ENCODE results near the gene SERPINB10. TPM values are rescaled to one million over a fixed set of nuclear protein-coding genes. Genes with fewer than 3 reads are reported as not detected.
A peak's percentile ranks its signal among the peaks of the same experiment; 100 is the strongest.
"Not testable (repeated sequence)": the region's sequence is repeated elsewhere in the genome, so short reads cannot be mapped to it uniquely, and the experiment has no call there.

SERPINB10 gene
- total RNA-seq, 2 donors from 2014 or later: not detected

DNA sequence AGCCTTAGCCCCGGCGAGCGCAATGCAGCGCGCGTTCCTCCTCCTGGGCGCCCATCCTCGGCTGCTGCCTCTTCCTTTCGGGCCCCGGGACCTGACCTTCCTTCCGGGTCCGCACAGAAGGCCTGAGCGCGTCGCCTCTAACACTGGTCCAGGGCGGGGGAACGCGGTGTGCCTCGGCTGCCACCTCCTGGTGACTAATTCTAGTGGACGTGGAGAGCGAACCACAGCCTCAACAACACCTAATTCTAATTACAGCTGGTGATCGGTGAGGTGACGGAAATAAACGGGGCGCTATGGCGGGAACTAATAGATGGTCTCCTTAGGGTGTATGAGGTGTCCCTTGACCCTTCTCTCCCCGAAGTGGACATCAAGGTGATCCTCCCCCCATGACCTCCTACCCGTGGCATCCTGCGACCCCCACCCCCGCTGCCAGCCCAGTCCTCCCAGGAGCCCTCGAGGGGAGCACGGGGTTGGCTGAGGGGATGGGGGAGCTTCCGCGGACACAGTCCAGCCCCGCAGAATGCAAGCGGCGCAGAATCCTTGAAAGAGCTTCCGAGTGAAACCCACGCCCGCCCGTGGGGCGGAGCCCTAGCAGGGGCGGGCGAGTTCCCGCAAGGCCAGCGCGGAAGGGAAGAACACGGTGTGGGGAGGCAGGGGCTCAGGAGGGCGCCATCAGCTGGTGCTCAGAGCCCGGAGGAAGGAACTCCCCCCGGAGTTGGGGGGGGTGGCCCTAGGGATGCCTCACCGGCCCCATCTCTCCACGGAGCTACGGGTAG, 28.6 kb downstream of the SERPINB10 start:
- peak; percentile 77 to 86 for DNase-seq
- intact Hi-C loops (cut with DNase I, micrococcal nuclease): no loop called here
- ATAC-seq: peak; percentile 100

DNA sequence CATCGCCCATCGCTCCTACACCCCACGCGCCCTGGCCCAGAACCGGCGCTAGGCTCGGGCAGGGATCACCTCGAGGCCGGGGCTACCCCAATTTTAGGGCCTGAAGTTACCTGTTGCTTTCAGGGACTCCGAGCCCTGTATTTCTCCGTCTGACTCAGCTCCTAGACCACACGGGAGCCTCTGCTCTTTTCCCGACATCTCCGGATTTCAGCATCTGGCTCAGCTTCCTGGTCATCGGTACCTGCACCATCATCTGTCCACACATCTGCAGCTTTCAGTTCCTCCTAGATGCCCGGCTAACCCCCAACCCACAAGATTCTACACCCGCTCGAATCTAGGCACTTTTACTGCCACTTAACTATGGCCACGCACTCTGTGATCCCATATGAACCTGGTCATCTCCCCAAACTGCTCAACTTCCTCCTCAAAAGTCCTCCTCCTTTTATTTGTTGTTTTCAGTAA, 29.2 kb downstream of the SERPINB10 start:
- no peak for DNase-seq
- intact Hi-C loops (cut with DNase I, micrococcal nuclease): no loop called here
- no peak for ATAC-seq

DNA sequence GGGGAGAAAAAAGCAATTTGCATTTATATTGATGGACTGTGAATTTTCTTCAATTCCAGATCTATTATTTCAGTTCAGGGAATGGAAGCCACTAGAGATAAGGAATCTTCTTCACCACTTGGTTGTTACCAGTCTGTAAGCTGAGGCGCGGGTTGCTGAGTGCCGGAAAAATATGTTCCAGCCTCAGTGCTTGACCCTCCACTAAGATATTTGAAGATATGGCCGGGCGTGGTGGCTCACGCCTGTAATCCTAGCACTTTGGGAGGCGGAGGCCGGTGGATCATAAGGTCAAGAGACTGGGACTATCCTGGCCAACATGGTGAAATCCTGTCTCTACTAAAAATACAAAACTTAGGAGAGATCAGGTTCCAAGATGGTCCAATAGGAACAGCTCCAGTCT, 32.2 kb downstream of the SERPINB10 start:
- ATAC-seq (no peak), DNase-seq (no peak)
- intact Hi-C loops (cut with DNase I, micrococcal nuclease): no loop called here

DNA sequence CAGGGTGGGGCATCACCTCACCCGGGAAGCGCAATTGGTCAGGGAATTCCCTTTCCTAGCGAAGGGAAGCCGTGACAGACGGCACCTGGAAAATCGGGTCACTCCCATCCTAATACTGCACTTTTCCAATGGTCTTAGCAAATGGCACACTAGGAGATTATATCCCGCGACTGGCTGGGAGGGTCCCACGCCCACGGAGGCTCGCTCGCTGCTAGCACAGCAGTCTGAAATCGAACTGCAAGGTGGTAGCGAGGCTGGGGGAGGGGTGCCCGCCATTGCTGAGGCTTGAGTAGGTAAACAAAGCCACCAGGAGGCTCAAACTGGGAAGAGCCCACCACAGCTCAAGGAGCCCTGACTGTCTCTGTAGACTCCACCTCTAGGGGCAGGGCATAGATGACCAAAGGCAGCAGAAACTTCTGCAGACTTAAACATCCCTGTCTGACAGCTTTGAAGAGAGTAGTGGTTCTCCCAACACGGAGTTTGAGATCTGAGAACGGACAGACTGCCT, 32.8 kb downstream of the SERPINB10 start:
- ATAC-seq; DNase-seq; intact Hi-C loops (cut with DNase I, micrococcal nuclease): not testable (repeated sequence)

DNA sequence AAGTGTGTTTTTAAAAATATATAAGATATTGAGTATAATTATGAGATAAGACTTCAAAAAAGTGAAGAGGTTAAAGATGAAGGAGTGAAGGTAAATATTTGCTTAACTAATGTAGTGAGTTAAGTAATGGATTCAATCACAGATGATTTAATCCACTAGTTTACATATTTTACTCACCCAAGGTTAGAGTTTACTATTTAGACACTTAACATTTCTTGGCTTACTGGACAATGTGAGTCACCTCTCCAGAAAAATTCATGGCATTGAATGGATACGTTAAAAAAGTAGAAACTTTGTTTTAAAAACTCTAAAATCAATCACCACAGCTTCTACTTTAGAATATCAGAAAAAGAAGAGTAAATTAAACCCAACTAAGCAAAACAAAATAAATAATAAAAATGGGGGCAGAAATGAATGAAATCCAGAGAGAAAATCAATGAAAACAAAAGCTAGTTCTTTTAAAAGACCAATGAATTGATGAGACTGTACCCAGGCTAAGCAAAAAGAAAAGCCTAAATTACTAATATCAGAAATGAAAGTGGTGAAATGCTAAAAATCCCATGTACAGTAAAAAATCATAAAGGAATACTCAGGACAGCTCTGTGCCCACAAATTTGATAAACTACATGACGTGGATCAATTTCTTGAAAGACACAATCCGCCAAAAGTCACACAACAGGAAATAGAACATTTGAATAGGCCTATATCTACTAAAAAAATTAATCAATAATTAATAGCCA, 39.5 kb downstream of the SERPINB10 start:
- ATAC-seq: no peak
- DNase-seq: no peak
- intact Hi-C loops (cut with DNase I, micrococcal nuclease): no loop called here

DNA sequence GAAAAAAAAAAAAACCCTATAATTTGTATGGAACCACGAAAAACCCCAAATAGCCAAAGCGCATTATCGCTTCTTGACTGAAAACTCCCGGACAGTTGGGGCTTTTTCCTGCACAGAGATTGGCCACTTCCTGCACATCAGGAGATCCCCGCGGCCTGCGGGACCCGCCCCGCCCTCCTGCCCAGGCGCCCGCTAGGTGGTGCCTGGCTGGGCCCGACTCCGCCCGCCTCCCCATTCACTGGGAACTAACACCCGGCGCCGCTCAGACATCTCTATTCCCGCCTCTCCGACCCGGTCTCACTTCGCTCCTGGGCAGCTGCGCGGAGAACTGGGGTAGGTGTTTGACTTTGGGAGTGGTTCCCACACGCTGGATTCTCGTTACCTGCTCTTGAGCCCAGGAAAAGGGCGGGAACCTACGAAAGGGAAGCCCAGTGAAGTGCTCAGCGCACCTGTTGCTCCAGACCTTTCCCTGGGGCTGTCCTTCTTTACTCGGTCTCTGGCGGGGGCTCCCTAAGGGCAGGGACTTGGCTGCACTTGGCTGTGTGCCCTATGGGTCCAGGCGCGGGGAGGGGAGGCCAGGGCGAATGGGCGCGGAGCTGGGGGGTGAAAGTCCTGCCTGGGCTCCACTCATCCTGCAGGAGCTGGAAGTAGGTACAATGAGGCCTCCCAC, 41.4 kb downstream of the SERPINB10 start, which contains the start of gene HMSD:
TSS of gene HMSD (plus strand) at position 234 of the 670 bp plus-strand sequence. CDS start 4,155 bp downstream, outside the sequence.
- intact Hi-C loops (cut with DNase I, micrococcal nuclease): no loop called here
- ATAC-seq (peak; percentile 100), DNase-seq (peak; percentile 66 to 73)

DNA sequence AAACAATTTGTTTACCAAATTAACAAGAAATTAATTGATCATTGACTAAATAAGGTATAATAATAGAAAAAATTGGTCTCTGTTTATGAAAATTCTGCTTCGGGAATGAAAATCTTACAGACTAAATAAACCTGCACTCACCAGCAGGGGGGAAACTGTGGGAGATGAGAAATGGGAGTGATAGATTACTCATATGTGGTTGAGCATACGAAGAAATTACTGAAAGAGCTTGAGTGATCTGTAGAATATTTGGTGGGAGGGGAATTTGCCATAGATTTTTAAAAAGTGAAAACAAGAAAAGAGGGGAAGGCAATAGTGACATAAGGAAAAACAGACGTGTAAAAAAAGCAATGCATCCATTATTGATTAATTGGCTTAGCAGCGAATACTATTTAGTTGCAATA, 43.5 kb downstream of the SERPINB10 start:
- DNase-seq: no peak
- intact Hi-C loops (cut with DNase I, micrococcal nuclease): no loop called here
- ATAC-seq: no peak

DNA sequence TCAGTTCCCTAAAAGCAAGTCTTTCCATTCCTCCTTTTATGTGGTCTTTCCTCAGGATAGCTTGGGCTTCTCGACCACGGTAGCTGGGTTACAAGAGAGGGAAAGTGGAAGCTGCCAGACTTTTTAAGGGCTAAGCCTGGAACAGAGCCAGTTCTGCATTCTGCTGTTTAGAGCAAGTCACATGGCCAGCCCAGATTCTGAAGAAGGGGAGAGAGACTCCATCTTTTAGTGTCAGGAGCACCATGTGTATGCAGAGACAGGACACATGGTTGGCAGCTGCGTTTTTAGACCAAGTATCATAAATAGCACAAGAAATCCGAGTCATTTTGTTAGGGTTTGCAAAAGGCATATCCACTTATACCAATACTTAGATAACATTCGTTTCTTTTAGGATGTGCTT, 46.1 kb downstream of the SERPINB10 start:
- DNase-seq (no peak), ATAC-seq (no peak)
- intact Hi-C loops (cut with DNase I, micrococcal nuclease): no loop called here

DNA sequence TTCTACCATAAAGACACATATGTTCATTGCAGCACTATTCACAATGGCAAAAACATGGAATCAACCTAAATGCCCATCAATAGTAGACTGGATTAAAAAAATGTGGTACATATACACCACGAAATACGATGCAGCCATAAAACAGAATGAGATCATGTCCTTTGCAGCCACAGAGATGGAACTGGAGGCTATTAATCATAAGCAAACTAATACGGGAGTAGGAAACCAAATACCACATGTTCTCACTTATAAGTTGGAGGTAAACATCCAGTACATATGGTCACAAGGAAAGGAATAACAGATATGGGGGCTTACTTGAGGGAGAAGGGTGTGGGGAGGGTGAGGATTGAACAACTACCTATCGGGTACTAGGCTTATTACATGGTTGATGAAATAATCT, 49.0 kb downstream of the SERPINB10 start:
- ATAC-seq (no peak), DNase-seq (no peak)
- intact Hi-C loops (cut with DNase I, micrococcal nuclease): no loop called here

DNA sequence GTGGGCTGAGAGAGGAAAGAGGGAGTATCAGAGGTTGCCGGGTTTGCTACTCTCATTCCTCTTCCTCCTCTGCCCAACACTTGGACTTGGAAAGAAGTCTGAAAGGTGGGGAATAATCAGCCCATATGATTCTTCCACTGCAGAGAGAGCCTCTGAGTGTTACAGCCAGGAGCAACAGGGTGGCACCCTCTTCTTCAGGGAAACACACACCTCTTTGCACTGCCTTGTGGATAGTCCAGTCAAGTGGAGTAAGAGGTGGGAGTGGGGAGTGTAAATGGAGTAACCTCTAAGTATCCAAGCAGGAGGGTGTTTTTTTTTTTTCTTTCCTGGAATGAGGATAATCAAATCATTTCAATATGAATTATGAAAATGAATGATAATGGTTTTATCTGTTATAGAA, 53.1 kb downstream of the SERPINB10 start:
- no peak for ATAC-seq
- DNase-seq: no peak
- intact Hi-C loops (cut with DNase I, micrococcal nuclease): no loop called here

DNA sequence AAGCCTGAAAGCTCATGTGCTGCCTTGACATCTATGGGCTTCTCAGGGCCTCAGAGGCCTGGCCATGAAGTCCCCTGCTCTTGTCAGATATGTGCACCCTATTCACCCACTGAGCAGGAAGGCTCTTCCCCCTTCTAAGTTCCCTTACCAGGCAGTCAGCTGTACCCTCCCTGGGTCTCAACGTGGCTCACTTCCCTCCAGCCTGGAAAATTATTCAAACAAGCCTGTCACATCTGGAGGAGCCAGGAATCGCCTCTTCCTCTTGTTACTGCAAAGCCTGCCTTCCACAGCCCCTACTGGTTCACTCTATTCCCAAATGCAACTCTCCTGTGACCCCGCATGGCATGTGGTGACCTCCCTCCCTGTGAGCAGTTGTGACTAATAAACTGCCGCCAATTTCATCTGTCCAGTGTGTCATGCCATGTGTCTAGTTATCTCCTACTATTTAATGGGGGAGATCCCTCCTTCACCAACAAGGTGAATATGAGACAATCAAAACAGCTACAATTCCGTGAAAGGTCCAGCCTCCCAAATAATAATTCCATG, 53.8 kb downstream of the SERPINB10 start:
- no peak for DNase-seq
- no peak for ATAC-seq
- intact Hi-C loops (cut with DNase I, micrococcal nuclease): no loop called here

DNA sequence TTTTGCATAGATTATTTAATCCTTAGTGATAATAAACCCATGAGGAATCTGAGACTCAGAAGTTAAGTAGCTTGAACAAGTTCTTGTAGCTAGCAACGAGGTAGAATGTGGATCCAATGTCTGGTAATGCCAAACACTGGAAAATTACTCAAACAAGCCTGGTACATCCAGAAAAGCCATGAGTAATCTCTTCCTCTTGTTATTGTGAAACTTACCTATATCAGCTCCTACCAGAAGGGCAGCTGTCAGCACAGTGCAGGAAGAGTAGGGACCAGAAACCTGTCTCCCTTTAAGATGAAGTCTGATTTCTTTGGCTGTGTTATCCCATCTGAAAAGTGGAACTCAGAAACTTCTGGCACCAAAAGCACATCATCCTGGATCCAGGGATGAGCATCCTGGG, 54.4 kb downstream of the SERPINB10 start:
- intact Hi-C loops (cut with DNase I, micrococcal nuclease): no loop called here
- ATAC-seq (no peak), DNase-seq (no peak)

DNA sequence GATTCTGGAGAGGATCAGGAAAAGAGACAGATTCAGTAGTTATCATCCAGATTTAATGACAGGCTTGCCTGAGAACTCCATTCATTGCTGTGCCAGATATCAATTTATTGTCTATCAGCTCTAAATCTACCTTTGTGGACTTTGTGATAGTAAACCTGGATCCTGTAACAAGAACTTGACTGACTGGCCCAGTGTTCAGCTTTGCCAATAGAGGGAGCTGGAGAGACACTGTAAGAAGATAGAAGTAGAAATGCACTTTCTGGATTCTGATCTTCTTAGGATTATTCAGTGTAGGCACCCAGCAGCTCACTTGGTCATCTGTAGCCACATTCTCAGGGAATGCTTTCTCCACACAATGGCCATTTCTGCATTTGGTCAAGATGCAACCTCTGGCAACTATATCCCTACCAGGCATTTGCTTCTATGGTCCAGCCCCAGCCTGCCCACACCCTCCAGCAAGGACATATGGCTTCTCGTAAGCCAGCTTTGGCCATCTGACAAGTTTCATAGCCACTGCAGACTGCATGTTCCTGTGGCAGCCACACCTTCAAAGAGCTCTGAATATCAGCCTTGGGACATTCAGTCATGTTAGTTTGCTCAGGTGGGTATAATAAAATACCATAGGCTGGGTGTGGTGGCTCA, 56.0 kb downstream of the SERPINB10 start:
- ATAC-seq: peak; percentile 95
- intact Hi-C loops (cut with DNase I, micrococcal nuclease): no loop called here
- DNase-seq: peak; percentile 54 to 86

DNA sequence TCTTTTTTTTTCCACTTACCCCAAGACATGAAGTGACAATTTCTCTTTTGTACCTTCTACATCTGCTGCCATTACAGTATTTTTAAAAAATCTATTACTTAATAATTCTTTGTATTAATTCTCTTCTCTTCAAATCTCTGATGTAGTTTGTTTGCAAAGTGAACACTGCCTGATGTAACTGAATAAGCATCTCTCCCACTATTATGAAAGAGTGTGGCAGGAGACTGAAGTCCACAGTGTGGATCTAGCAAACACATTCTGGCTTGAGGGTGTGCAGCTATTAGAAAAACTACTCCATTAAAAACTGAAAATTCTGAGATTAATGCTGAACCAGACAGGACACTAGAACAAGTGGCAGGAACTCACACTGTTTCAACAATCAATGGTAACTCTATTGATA, 57.1 kb downstream of the SERPINB10 start:
- DNase-seq: no peak
- intact Hi-C loops (cut with DNase I, micrococcal nuclease): no loop called here
- no peak for ATAC-seq

DNA sequence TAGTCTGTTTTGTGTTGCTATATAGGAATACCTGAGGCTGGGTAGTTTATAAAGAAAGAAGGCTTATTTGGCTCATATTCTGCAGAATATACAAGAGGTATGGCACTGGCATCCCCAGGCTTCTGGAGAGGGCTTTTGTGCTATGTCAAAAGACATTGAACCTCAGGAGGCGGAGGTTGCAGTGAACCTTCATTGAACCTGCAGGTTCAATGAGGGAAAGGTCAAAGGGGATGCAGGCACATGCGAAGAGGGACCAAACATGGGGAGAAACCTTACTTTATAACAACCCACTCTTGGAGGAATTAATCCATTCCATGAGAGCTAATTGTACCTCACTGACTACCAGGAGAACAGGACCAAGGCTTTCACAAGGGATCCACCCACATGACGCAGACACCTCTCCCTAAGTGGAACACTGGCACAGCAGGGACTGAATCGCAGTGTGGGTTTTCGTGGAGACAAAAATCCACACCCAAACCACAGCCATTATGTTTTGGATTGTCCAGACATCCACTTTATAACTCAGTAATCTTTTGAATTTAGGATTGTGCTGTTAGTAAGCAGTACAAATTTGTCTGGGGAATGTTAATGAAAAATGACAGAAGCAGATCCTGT, 58.1 kb downstream of the SERPINB10 start:
- intact Hi-C loops (cut with DNase I, micrococcal nuclease): no loop called here
- DNase-seq: no peak
- ATAC-seq: no peak

DNA sequence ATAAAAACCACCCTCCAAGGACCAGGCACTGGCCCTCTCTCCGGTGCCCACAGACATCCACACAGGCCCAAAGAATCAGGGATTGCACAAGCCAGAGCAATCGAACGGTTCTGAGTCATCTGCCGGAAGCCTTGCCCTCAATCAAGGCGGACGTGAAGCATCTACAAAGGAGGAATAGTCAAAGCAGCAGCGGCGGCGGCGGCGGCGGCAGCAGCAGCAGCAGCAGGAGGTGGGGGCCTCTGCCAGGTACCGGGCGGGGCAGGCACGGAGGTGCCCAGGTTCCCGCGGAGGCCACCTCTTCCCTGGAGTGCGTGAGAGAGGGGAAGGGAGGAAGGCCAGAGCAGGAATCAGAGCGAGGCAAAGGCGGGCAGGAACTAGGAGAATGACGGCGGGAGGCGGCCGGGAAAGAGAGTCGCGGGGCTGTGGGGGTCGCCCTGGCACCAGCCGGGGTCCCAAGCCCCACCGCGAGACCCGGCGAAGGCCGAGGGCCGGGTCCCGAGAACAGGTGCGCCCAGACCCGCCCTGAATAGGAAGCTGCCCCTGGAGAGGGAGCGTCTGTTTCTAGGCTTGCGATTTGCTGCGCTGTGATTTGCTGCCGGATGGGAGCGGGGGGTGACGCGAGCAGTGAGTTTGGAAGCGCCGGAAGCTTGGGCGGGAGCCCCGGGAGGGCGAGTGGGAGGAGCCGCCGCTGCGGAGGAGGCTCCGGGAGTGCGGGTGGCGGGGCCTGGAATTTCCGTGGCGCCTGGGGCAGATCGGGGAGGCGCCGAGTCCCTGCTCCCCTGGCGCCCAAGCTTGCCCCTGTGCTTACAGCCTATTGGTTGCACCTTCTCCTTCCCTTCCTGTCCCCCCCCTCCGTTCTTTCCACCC, 62.4 kb downstream of the SERPINB10 start, which contains the start of gene SERPINB8:
TSS of gene SERPINB8 (plus strand) at position 140 of the 867 bp plus-strand sequence. CDS start 8,228 bp downstream, outside the sequence.
- DNase-seq: peak; percentile 94 to 96
- intact Hi-C loops (cut with DNase I, micrococcal nuclease): no loop called here
- ATAC-seq: peak; percentile 95

DNA sequence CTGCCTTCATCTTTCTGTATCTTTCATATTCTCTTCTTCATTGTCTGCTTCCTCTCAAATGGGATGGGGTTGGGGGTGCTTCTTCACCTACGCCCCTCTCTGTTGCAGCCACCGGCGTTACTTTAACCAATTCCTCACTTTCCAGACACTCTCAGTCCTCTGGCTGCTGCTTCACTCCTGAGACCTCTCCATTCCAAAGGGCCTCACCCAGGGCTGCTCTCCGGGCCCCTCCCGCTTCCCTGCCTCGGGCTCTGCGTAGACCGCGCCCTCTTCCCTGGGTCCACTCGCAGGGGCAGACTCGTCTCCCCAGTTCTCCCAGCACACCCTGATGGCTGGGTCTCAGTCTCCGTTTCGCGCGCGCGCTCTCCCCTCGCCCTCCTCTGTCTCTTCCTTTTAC, 63.0 kb downstream of the SERPINB10 start:
- ATAC-seq: peak; percentile 65
- intact Hi-C loops (cut with DNase I, micrococcal nuclease): no loop called here

More for the DNA sequence above, 63.0 kb downstream of the SERPINB10 start:
- DNase-seq: peak; percentile 69 to 83
